Measurements from ENCODE around the gene RNU1-2. TPM values are rescaled to one million over a fixed set of nuclear protein-coding genes. Genes with fewer than 3 reads are reported as not detected.

The RNU1-2 gene
- total RNA-seq, 1 experiment from 2014 or later, result not detected

Other genes starting within 250 kb of the RNU1-2 start
- not detected in 2 replicates for gene RNU1-3, start 229.0 kb upstream of the RNU1-2 start, total RNA-seq (2014; rRNA removed; shearing (Covaris generic))
- gene RNU1-4, start 155.5 kb upstream of the RNU1-2 start, total RNA-seq (2014; rRNA removed; shearing (Covaris generic)), result not detected in 2 replicates
- gene CROCC, start 26.0 kb downstream of the RNU1-2 start, total RNA-seq (2014; rRNA removed; shearing (Covaris generic)), result 29.7 and 64.4 TPM in 2 replicates
- gene MFAP2, start 84.6 kb downstream of the RNU1-2 start, total RNA-seq (2014; rRNA removed; shearing (Covaris generic)), result 55.9 and 62.4 TPM in 2 replicates
- 34.5 and 38.9 TPM in 2 replicates for gene ATP13A2, start 115.9 kb downstream of the RNU1-2 start, total RNA-seq (2014; rRNA removed; shearing (Covaris generic))
- 192 and 214 TPM in 2 replicates for gene SDHB, start 158.1 kb downstream of the RNU1-2 start, total RNA-seq (2014; rRNA removed; shearing (Covaris generic))
- 0.10 and 0.62 TPM in 2 replicates for gene PADI2, start 223.5 kb downstream of the RNU1-2 start, total RNA-seq (2014; rRNA removed; shearing (Covaris generic))